SK-N-SH (cell line): ENCODE data around the gene MED27. TPM values are rescaled to one million over a fixed set of nuclear protein-coding genes. Genes with fewer than 3 reads are reported as not detected.

Experiments
- CTCF ChIA-PET: fragments of 300-600, 350-600 bp; formaldehyde crosslinking; extraction: SDS; loops from one replicate; lab custom pipeline; 2021; lab: Yijun Ruan, JAX
- POLR2A ChIA-PET: fragments of 350-600 bp; sonication (Branson Sonifier 250); formaldehyde crosslinking; extraction: SDS; loops from one replicate; lab custom pipeline; 2020; ENCODE audit warnings: antibody characterized with exemption, inconsistent platforms; lab: Yijun Ruan, JAX
- DNase-seq: peaks from one replicate; pipeline ENCODE4 v3.0.0; 2012
- H2AFZ ChIP-seq: fragments of 200-600 bp; sonication (generic); 2 replicates; pipeline ENCODE4 v1.8.1; 2016; ENCODE audit warnings: antibody characterized with exemption, mild to moderate bottlenecking, low read depth
- H3F3A ChIP-seq: fragments of 200-600 bp; sonication (generic); replicated peaks from 2 replicates; pipeline ENCODE3; 2016; ENCODE audit warnings: antibody characterized with exemption, mild to moderate bottlenecking; ENCODE audit not compliant: insufficient read depth
- H3K27ac ChIP-seq, 2 experiments: fragments of 200-500 bp in 1 of 2; fragments of 200-600 bp in 1 of 2; sonication (Bioruptor generic) in 1 of 2; sonication (generic), shearing (Covaris generic) in 1 of 2; 2 replicates each; pipeline versions ENCODE4 v1.5.1 to v1.6.1; 2014 to 2016; ENCODE audit warnings: low read depth in 2 of 2, inconsistent platforms in 1 of 2, low read length in 1 of 2, mild to moderate bottlenecking in 1 of 2, mixed read lengths in 1 of 2
- H3K27me3 ChIP-seq: fragments of 200-600 bp; sonication (generic), shearing (Covaris generic); 2 replicates; pipeline ENCODE4 v1.6.1; 2016; ENCODE audit warnings: mixed run types; ENCODE audit not compliant: insufficient read depth
- H3K36me3 ChIP-seq, 2 experiments: fragments of 200-500 bp in 1 of 2; fragments of 200-600 bp in 1 of 2; sonication (Bioruptor generic) in 1 of 2; sonication (generic) in 1 of 2; replicated peaks in 1 of 2; 2 replicates each; pipeline versions ENCODE3 to v1.5.1; 2014 to 2016; ENCODE audit warnings: low read length in 1 of 2, mild to moderate bottlenecking in 1 of 2; ENCODE audit not compliant: insufficient read depth in 2 of 2, control insufficient read depth in 1 of 2
- H3K4me1 ChIP-seq, 2 experiments: fragments of 200-500 bp in 1 of 2; fragments of 200-600 bp in 1 of 2; sonication (Bioruptor generic) in 1 of 2; sonication (generic), shearing (Covaris generic) in 1 of 2; 2 replicates each; pipeline versions ENCODE4 v1.5.1 to v1.6.1; 2014 to 2016; ENCODE audit warnings: low read depth in 1 of 2, low read length in 1 of 2, mixed run types in 1 of 2; ENCODE audit not compliant: insufficient read depth in 2 of 2, control insufficient read depth in 1 of 2
- H3K4me2 ChIP-seq: fragments of 200-600 bp; sonication (generic), shearing (Covaris generic); 2 replicates; pipeline ENCODE4 v1.6.1; 2017; ENCODE audit warnings: mixed run types
- H3K4me3 ChIP-seq, 2 experiments: fragments of 200-500 bp in 1 of 2; fragments of 200-600 bp in 1 of 2; sonication (Bioruptor generic) in 1 of 2; sonication (generic), shearing (Covaris generic) in 1 of 2; 2 replicates each; pipeline versions ENCODE4 v1.5.1 to v1.8.1; 2014 to 2016; ENCODE audit warnings: low read depth in 2 of 2, inconsistent platforms in 1 of 2, low read length in 1 of 2, mild to moderate bottlenecking in 1 of 2, mixed read lengths in 1 of 2, moderate library complexity in 1 of 2
- H3K79me2 ChIP-seq: fragments of 200-600 bp; sonication (generic); 2 replicates; pipeline ENCODE4 v1.8.1; 2017; ENCODE audit warnings: mild to moderate bottlenecking; ENCODE audit not compliant: insufficient read depth
- H3K9ac ChIP-seq: fragments of 200-600 bp; sonication (generic); 2 replicates; pipeline ENCODE4 v1.6.1; 2017; ENCODE audit warnings: mixed run types
- H3K9me2 ChIP-seq: fragments of 200-600 bp; sonication (generic); 2 replicates; pipeline ENCODE4 v1.6.1; 2017; ENCODE audit warnings: mixed run types
- H3K9me3 ChIP-seq: fragments of 200-600 bp; sonication (generic); 2 replicates; pipeline ENCODE4 v1.6.1; 2017; ENCODE audit warnings: mixed run types, mild to moderate bottlenecking, moderate library complexity
- H4K20me1 ChIP-seq: fragments of 200-600 bp; sonication (generic); 2 replicates; pipeline ENCODE4 v1.6.1; 2017; ENCODE audit warnings: mild to moderate bottlenecking, mixed run types; ENCODE audit not compliant: insufficient read depth
- CHD2 ChIP-seq: fragments of 150-350 bp; IDR thresholded peaks from 2 replicates; pipeline ENCODE4 v1.6.1; 2018; ENCODE audit warnings: low read length; ENCODE audit not compliant: partially characterized antibody
- CTCF ChIP-seq: fragments of 200-600 bp; sonication (generic); IDR thresholded peaks from 2 replicates; pipeline ENCODE4 v1.6.1; 2017; ENCODE audit warnings: antibody characterized with exemption, mild to moderate bottlenecking, moderate library complexity
- EP300 ChIP-seq, 2 experiments: IDR thresholded peaks; 2 replicates each; pipeline versions ENCODE4 v1.4.0 to v1.6.1; 2012; ENCODE audit warnings: borderline replicate concordance in 1 of 2, low read depth in 1 of 2, low read length in 1 of 2
- FOXJ3 ChIP-seq: sonication (generic); formaldehyde crosslinking; IDR thresholded peaks from 2 replicates; pipeline ENCODE4 v1.5.1; 2020; ENCODE audit warnings: mild to moderate bottlenecking, missing genetic modification reagents
- GABPA ChIP-seq: IDR thresholded peaks from 2 replicates; pipeline ENCODE4 v1.4.0; 2012; ENCODE audit warnings: low read depth, mild to moderate bottlenecking
- GATA2 ChIP-seq: sonication (generic); formaldehyde crosslinking; IDR thresholded peaks from 2 replicates; pipeline ENCODE4 v1.5.0; 2020; ENCODE audit warnings: mild to moderate bottlenecking, missing genetic modification reagents
- IRF3 ChIP-seq: fragments of 150-350 bp; IDR thresholded peaks from 2 replicates; pipeline ENCODE4 v1.6.1; 2016; ENCODE audit warnings: mild to moderate bottlenecking, low read depth, low read length
- MEF2A ChIP-seq: IDR thresholded peaks from 2 replicates; pipeline ENCODE4 v1.4.0; 2012; ENCODE audit warnings: low read depth, borderline replicate concordance
- NFIC ChIP-seq: IDR thresholded peaks from 2 replicates; pipeline ENCODE4 v1.4.0; 2012; ENCODE audit warnings: borderline replicate concordance
- POLR2AphosphoS5 ChIP-seq: IDR thresholded peaks from 2 replicates; pipeline ENCODE4 v1.6.1; 2012; ENCODE audit warnings: low read depth, low read length
- RCOR1 ChIP-seq: fragments of 150-350 bp; IDR thresholded peaks from 2 replicates; pipeline ENCODE4 v1.6.1; 2017; ENCODE audit warnings: antibody characterized with exemption, low read length
- REST ChIP-seq: IDR thresholded peaks from 2 replicates; pipeline ENCODE4 v1.6.1; 2012; ENCODE audit warnings: mild to moderate bottlenecking, low read depth, low read length, moderate library complexity
- RFX5 ChIP-seq: IDR thresholded peaks from 2 replicates; pipeline ENCODE4 v1.6.1; 2012; ENCODE audit warnings: mild to moderate bottlenecking, improper control_type of control experiment, low read length
- RXRA ChIP-seq: IDR thresholded peaks from 2 replicates; pipeline ENCODE4 v1.4.0; 2012; ENCODE audit warnings: low read depth, mild to moderate bottlenecking, borderline replicate concordance
- SIN3A ChIP-seq: IDR thresholded peaks from 2 replicates; pipeline ENCODE4 v1.6.1; 2012; ENCODE audit warnings: low read depth, mild to moderate bottlenecking, low read length, moderate library complexity, borderline replicate concordance
- SMC3 ChIP-seq: IDR thresholded peaks from 2 replicates; pipeline ENCODE4 v1.6.1; 2012; ENCODE audit warnings: low read depth, low read length, improper control_type of control experiment
- TCF12 ChIP-seq: IDR thresholded peaks from 2 replicates; pipeline ENCODE4 v1.4.0; 2012
- TEAD4 ChIP-seq: IDR thresholded peaks from 2 replicates; pipeline ENCODE4 v1.4.0; 2012; ENCODE audit warnings: mild to moderate bottlenecking, borderline replicate concordance; ENCODE audit not compliant: insufficient read depth
- USF2 ChIP-seq: fragments of 150-350 bp; IDR thresholded peaks from 2 replicates; pipeline ENCODE4 v1.6.1; 2017; ENCODE audit warnings: antibody characterized with exemption, low read length, low read depth, borderline replicate concordance
- WGBS: methylation state at CpG from one replicate; pipeline ENCODE4 v1.1.6; 2017; ENCODE audit warnings: low lambda C conversion rate; 5-methylcytosine and 5-hydroxymethylcytosine counted together
- polyA plus RNA-seq, 3 experiments: library from polyadenylated mRNA; depleted of rRNA; stranded (reverse); fragments of >200 nt; gene quantifications; 2 replicates each; pipeline ENCODE4 v1.2.3, GENCODE V29; 2012

MED27 gene
- polyA plus RNA-seq, 1 of the 3 experiments (the other 2 are of a cell fraction): 35.0 TPM

- TF ChIP-seq REST: no peak
- TF ChIP-seq POLR2AphosphoS5: no peak
- TF ChIP-seq GABPA: no peak
Observed at GRCh38 chr9:131848570-131849160, 231.0 kb downstream of the MED27 start (continued).

GRCh38 chr9:131847665-131848354 lies 231.9 kb downstream of the MED27 start:
- TF ChIP-seq GABPA (no peak), FOXJ3 (CRISPR knock-in tag) (no peak), RXRA (no peak), POLR2AphosphoS5 (no peak), MEF2A (no peak), GATA2 (CRISPR knock-in tag) (no peak), RFX5 (no peak), CHD2 (no peak), IRF3 (no peak), TCF12 (no peak), USF2 (no peak), RCOR1 (no peak), TEAD4 (no peak), EP300 (IDR thresholded peaks at IDR 0.05; ENCODE audit: borderline replicate concordance in 1 of 2, low read depth in 1 of 2, low read length in 1 of 2) (no peak), CTCF (no peak), SMC3 (no peak), NFIC (no peak), SIN3A (no peak)
- Histone ChIP-seq H3K9me2 (no peaks in the 10 kb centered on the region), H3K27me3 (no peaks in the 10 kb centered on the region), H3F3A (no peaks in the 10 kb centered on the region), H2AFZ (no peak overlapping the region), H3K9ac (no peak overlapping the region), H3K27ac (no peak overlapping the region), H3K4me2 (no peak overlapping the region), H3K9me3 (no peaks in the 10 kb centered on the region), H3K4me1 (no peaks in the 10 kb centered on the region), H4K20me1 (no peaks in the 10 kb centered on the region), H3K4me3 (no peak overlapping the region), H3K36me3 (no peaks in the 10 kb centered on the region), H3K79me2 (no peaks in the 10 kb centered on the region)
- POLR2A ChIA-PET: no interaction called here
- WGBS: 92% methylated on average over 18 of the region's 18 CpGs
- CTCF ChIA-PET: interaction anchor here (0.7 kb wide), 1 partner anchor 392 kb away, joined by 3 read pairs; no protein-coding TSS in a partner anchor
- DNase-seq: no peak
